AG08395 (cell line): ENCODE results near the gene ZHX3.

Source experiments
- DNase-seq: peaks from one replicate; pipeline ENCODE4 v3.0.0; 2012; ENCODE audit warnings: mixed read lengths, low spot score

ZHX3 gene

DNA sequence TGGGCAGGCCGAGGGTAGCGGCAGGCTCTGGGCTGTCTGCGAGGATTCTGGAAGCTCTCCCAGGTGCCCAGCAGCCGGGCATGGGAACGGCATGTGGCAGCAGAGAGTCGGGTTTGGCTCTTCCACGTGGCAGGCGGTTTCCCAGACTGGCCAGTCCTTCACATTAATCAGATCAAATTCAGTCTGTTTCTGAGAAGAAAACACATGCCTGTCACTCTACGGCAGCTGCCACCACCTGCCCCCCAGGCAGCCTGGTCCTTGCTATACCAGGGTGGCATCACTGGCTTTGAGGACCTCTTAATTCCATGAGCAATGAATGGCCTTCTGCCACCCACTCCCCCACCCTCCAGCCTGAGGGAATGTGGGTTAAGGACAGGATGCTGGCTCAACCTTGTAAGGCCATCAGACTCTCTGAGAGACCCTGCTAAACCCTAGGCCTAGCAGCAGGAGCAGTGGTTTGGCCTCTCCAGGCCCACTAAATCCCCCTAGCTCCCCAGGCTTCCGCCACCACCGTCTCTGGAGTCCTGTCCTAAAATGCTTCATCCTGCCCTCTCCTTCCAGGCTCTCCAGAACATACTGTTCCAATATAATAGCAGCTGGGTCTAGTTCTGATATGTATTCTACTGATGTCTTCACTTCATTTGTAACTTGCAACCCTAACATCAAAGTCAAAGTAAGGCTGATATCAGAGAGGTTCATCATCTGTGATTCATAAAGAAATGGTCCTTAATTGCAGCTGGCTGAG lies 132.3 kb downstream of the ZHX3 start:
- no peak for DNase-seq

DNA sequence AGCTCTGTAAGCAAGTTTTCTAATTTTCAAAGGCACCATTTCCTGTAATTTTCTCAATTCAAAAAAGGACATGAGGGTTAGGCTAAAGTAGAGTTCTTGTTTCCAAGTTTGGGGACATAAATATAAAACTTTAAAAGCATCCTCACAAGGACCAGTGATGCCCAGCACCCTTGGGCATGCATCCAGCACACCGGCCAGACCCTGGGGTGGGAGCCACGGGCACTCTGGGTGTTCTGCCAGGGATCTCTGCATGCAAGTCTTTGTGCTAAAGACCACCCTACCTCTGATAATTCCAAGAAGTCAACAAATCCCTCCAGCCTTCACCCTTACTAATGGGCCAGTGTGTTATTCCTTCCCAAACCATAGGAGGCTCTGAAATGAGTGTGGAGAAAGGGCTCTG lies 133.7 kb downstream of the ZHX3 start:
- DNase-seq, result no peak

DNA sequence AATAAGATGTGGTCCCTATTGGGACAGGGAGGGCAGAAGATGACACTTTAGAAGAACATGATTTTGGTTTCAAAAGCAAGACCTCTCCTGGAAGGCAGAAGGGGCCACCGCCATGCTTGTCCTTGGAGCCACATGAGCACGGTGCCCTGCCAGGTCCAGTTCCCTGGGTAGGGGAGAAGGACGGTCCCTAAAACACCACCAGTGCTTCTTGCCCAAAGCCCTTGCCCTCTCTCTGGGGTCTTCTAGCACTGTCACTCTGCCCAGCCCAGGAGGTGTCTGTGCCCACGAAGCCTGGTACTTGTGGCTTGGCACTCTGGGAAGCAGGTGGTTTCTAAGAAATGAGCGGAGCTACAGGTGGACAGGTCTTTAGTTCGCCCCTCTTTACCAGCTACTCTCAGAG lies 134.1 kb downstream of the ZHX3 start:
- no peak for DNase-seq

DNA sequence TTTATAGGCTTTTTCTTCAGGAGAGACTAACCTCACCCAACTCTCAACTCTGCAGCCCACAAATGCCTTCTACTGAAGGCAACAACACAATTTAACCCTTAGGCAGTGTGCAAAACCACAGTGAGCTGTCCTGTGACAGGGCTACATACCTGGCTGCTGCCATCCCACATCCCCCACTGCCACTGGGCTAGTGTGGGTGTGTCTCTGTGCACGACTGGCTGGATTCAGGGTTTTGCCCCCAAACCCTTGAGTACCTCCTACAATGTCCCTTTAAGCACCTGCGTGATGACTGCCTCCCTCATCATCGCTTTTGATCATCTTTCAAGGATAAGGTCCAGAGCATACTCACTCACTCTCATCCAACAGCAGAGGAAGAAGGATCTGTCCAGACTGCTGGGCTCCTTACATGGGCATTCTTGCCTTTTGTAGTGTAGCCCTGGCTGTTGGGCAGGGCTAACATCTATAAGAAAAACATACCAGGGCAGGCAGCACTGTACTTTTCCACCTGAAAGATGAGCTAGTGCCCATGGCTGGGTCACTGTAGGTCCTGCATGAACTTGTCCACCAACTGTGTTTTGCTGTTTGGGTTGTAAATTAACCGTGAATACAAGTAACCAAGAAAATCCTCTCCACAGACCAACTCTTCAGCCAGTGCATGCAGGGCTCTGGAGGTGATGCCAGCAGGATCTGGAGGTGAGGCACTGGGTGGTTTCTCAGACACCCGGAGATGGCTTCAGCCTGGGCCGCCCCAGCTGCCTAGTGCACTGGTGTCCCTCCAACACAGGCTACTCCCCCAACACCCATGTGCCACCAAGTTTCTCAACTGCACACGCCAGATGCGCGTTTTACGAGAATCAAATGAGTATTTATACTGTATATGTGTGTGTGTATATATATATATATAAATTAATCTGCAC lies 135.0 kb downstream of the ZHX3 start:
- no peak for DNase-seq

DNA sequence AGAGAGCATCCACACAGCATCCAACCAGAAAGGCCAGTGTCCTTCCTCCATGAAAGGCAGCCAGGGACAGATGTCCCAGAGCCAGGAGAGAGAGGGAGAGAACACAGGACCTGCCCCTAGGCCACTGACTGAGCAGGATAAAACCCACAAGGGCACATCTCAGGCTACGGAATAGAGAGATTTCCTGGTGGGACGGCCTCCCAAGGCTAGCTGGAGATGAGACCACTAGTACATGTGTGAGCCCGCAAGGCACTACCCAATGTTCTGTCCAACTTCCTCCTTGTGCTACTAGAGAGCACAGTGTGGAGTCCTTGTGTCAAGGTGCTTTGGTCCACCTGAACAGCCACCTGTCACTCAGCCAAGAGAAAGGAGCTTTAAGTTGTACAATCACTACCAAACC lies 136.0 kb downstream of the ZHX3 start:
- DNase-seq, result no peak

DNA sequence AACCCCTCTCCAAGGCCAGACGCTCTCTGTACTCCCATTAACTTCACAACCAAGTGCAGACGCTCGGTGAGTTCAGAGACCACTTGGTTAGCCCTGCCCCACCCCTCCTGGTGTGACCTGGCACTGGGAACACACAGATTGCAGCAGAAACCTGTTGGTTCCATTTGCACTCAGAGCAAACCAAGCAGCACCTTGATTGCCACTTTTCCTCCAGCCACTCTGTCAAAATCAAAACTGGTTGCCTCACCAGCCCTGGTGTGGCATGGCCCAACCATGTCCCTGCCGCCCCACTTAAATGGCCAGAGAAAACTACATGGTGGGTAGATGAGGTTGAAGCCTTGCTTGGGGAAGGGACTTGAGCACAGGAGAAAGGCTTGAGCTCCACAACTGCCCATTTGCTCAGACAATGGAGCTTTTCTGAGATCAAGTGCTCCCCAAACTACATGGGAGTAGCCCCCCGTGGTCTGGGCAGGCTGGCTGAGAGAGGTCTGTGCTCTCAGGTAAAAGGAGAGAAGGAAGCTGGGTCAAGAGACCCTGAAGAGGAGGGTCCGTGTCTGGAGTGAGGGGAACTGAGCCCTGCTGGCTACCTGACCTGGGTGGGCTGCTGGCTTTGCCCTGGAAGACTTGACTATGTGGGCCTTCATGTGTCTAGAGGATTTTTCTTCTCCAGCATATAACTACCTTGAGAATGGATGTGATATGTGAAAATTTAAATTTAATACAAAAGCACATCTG lies 136.8 kb downstream of the ZHX3 start:
- no peak for DNase-seq

DNA sequence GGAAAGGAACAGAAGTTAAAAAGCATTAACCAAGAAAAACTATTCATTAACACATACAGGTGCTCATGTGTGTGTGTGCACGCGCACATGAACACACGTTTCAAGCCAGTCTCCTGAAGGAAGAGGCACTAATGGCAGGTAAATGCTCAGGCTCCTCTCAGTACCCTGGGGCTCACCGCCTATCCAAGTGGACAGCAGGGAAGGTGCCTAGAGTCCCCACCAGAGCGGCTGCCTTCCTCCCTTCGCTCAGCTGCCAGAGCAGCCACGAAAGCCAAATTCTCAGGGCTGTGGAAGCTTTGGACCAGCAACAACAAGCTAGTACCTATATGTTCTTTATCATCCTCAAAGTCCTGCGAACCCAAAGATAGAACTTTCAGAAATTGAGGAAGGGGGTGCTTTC lies 137.6 kb downstream of the ZHX3 start:
- no peak for DNase-seq

DNA sequence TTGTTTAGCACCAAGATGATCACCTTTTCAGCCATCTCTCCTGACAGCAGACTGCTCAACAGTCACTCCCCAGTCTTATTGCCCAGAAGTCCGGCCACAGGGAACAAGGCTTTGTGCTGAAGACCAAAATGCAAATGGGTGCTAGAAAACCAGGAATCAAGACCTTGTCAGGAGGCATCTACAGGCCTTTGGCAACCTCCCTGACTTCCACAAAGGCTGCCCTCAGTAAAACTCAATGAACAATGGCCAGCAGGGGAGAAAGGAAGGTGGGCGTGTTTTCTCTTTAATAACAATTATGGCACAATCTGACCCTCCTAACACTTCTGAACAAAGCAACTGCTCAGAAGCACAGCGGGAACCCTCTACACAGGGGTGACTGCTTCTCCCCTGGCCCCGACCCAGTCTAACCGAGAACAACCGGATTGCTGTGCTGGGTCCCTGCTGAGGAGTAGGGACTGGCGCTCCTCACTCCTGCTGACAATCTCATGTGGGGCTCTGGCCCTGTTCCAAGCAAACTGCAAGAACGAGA lies 138.6 kb downstream of the ZHX3 start:
- DNase-seq, result no peak

DNA sequence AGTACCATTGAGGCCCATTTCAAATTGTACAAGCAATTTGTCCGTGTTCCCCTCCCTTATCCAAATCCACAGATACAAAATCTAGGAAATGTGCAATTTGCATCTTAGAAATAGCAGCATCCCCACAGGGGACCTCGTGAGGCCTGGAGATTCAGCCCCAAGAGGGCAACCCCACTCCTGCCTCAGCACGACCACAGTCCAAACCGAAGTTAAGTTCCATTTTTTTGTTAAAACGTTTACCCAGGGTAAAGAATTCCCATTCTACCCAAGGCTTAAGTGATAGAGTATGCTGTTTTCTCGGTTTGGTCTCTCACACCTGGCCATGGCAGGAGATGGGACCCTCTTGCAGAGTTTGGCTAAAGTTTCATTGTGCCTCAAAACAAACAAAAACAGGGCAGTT lies 139.0 kb downstream of the ZHX3 start:
- no peak for DNase-seq

DNA sequence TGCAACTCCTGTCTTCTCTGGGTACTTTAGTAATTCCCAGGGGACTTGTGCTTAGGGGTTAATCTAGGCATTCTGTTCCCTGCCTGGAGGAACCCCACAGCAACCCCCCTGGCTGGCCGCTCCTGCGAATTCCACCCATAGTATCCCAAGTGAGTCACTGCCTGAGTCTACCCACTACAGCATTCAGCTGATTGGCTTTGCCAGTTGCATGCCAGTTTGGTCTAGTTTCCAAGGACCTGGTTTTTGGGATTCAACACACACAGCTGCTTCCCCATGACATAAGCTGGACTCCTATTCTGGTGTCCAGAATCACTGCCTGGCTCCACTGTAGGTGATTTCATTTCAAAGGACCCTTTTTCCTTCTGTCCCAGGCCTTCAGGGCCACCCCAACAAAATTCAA lies 139.9 kb downstream of the ZHX3 start:
- peak; percentile 97 for DNase-seq

DNA sequence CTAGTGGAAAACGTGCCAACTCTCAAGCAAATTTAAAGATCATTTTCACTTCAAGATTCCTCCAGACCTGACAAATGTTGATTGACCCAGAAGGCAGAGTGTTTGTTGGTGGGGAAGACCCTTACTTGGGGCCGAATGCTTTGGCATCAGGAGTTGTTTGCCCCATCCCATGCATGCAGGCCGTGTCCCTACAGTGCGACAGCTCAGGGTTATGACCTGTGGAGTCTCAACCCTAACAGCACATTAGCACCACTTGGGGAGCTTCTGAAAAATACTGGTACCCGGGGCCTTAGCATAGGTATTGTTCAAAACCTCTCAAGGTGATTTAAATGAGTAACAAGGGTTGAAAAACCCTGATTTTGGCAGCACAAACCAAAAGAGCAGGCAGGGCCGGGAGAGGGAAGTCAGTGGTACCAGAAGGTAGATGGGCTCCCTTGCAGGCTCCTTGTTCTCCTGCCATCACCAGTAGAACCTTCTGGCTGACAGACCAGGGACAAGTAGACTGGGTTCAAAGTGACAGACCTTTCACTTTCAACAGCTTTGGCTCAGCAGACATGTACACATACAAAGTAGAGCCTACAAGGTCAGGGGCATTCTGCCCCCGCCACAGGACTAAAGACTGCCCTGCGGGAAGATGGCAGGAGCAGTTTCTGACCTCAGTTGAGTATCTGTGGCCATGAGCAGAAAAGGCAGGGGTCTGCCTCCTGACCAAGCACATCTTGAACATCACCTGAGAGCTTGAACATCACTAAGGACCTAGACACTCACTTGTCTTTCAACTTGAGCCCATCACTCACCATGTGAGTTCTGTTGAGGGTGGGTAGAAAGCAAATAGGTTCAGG lies 140.6 kb downstream of the ZHX3 start:
- no peak for DNase-seq

DNA sequence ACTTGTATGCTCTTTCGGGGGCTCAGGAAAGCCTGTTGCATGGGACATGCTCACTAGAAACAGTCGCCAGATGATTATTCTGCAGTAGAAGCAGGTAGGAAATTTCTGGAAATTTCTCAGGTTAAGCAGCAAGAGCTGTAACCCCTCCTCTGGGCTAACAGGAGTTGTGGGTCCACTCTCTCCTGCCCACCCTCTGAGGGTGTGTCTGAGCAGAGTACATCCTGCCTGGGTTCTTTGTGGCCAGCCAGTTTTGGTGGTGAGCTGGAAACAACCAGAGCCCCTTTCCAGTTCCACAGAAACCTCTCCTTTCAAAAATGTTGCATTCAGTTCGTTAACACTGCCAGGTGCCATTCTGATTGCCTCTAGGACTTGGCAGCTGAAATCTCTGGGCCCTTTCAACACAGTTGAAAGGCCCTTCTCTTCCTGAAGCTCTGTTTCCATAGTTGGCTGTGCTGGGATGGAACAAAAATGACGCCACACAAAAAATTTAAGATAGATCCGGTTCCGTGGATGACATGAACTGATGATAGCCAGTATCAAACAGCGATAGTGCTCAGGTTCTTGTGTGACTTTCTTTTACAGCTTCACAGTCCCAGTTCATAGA lies 141.7 kb downstream of the ZHX3 start:
- no peak for DNase-seq

DNA sequence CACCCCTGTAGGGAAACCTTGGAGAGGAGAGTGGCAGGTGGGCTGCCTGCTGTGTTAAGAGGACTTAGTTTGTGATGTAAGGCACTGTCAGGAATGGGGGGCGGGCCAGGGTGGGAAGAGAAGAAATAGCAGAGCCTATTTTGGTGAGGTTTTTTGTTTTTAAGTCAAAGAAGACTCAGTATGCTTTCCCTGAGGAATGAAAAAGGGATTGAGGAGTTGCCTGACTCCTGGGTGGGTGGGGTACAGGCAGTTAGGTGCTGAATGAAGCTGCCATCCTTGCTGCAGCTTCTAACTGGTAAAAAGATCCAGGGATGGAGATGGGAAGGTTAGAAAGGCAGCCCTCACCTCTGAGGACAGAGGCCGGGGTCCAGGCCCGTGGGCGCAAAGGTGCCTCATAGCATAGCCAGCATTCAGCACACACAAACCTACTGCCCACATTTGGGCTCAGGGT lies 142.3 kb downstream of the ZHX3 start:
- no peak for DNase-seq

DNA sequence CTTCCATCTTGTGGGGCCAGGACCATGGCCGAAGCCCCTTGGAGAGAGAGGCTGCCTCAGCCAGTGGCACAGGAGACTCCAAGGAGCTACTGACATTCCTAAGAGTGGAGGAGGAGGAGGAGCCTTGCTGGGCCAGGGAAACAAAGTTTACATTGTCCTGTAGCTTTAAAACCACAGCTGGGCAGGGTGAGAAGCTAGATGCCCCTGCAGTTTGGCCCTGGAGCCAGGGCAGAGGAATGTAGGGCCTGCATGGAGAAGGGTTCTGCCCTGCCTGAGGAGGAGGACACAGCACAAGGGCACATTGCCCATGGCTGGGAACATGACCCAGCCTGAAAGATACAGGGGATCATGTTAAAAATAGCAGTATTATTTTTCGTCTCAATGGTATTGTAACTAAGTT lies 142.7 kb downstream of the ZHX3 start:
- no peak for DNase-seq

DNA sequence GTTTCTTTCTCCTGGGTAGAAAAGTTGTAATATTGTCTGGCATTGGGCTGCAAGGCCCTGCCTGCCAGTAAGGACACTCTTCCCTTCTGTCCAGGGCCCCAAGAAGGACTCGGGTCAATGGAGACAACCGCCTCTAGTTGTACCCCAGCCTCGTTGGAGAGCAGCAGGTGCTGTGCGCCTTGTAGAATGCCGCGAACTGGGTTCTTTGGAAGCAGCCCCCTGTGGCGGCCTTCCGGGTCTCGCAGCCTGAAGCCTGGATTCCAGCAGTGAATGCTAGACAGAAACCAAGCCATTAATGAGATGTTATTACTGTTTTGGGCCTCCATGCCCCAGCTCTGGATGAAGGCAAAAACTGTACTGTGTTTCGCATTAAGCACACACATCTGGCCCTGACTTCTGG lies 143.2 kb downstream of the ZHX3 start:
- no peak for DNase-seq

DNA sequence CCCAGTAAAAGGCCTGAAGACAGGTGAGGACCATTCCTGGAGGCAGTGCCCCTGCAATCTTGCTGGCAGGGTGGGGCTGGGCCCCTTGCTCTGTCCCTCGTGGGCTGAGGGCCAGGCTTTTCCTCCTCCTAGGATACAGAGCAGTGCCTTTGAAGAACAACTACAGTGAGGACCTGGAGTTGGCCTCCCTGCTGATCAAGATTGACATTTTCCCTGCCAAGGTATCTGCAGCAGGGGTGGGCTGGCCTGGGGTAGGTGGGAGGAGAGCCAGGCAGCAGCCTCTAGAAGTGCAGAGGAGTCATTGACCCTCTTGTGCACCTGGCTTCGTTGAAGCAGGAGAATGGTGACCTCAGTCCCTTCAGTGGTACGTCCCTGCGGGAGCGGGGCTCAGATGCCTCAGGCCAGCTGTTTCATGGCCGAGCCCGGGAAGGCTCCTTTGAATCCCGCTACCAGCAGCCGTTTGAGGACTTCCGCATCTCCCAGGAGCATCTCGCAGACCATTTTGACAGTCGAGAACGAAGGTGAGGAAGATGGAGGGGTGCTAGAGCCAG lies 143.7 kb downstream of the ZHX3 start:
- DNase-seq, result no peak

DNA sequence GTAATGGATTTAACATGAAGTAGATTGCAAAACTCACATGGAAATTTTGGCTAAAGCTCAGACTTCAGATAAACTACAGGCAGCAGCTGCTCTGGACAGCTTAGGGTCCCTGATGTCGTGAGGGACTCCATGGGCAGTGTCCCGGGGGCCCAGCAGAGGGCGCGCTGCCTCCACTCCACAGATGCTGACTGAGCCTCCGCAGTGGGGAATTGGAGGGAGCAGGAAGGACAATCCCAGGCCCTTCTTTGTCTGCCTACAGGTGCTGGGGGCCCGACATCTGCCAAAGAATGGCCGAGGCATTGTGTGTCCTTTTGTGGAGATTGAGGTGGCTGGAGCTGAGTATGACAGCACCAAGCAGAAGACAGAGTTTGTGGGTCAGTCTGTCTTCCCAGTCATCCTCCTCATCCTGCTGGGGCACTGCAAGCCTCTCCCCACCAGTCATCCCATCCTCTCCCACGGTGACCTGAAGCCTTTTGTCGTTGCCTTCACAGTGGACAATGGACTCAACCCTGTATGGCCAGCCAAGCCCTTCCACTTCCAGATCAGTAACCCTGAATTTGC lies 144.3 kb downstream of the ZHX3 start:
- DNase-seq, result peak; percentile 87

DNA sequence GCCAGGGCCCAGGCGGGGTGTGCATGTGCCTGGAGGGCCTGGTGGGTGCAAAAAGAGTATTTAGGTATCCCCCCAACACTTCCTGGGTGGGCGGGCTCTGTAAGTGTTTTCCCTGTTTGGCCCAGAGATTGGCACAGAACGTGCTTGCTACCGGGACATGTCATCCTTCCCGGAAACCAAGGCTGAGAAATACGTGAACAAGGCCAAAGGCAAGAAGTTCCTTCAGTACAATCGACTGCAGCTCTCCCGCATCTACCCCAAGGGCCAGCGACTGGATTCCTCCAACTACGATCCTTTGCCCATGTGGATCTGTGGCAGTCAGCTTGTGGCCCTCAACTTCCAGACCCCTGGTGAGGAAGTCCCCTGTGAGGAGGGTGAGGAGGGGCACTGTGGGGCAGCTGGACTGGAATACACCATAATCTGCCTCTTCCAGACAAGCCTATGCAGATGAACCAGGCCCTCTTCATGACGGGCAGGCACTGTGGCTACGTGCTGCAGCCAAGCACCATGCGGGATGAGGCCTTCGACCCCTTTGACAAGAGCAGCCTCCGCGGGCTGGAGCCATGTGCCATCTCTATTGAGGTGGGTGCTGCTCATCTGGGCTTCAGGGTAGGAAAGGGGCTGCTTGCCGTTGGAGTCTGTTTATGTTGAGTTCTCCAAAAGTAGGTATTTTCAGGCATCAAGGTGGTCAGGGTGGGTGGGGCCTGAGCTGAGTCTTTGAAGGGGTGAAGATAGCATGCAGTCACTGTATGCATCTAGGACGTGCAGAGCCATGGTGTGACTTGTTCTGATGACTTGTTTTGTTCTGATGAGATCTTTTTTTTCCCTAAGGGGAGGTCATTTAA lies 145.0 kb downstream of the ZHX3 start:
- no peak for DNase-seq

DNA sequence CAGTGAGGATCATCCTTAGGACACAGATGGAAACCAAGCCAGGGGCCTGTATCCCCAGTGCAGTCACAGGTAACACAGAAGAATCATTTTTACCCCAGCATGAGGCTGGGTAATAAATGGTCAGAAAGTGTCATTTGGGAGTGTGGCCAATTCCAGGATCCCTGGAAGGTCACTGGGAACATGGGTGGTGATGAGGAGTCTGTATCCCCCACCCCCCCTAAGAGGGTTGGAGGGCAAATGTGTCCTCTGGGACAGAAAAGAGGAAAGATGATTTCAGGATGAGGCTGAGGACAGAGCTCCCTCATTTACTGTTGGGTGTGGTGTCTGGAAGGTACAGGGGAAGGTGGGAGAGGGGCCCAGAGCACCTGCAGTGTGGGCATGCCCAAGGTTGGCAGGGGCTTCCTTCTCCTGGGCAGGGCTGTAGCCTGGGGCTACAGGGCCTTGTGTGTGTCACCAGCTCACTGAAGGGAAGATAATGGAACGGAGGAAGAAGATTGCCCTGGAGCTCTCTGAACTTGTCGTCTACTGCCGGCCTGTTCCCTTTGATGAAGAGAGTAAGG lies 145.7 kb downstream of the ZHX3 start:
- no peak for DNase-seq
